Measurements from ENCODE around the gene PDYN. TPM values are rescaled to one million over a fixed set of nuclear protein-coding genes. Genes with fewer than 3 reads are reported as not detected.

The PDYN gene
- total RNA-seq, 4 donors from 2014 or later: not detected

- Histone ChIP-seq H3K4me1 (peaks cover 0 to 3% (median 0%) of the 10 kb centered on the region in 3 donors), H3K27ac (no peak overlapping the region), H3K36me3 (no peaks in the 10 kb centered on the region), H3K9me3 (no peaks in the 10 kb centered on the region), H3K27me3 (peaks cover 31% of the 10 kb centered on the region), H3K4me3 (no peak overlapping the region)
- WGBS, 2 donors (ENCODE audit: low coverage in 1 of 2): 86 to 88% methylated on average over 3 to 4 of the region's 5 CpGs
- no peak for ATAC-seq
- no peak for TF ChIP-seq POLR2AphosphoS5 (IDR thresholded peaks at IDR 0.05)
- TF ChIP-seq POLR2A (IDR thresholded peaks at IDR 0.05): no peak
Measured at GRCh38 chr20:1953621-1954020, 40.2 kb downstream of the PDYN start.

- WGBS, 2 donors (ENCODE audit: low coverage in 1 of 2): 61 to 68% methylated on average over 3 to 5 of the region's 6 CpGs
- no peak for ATAC-seq
- Histone ChIP-seq H3K36me3 (no peaks in the 10 kb centered on the region), H3K4me1 (peaks cover 0 to 3% (median 0%) of the 10 kb centered on the region in 3 donors), H3K4me3 (no peak overlapping the region), H3K27me3 (peaks cover 24% of the 10 kb centered on the region), H3K27ac (no peak overlapping the region), H3K9me3 (no peaks in the 10 kb centered on the region)
- no peak for TF ChIP-seq CTCF (IDR thresholded peaks at IDR 0.05)
- TF ChIP-seq POLR2A (IDR thresholded peaks at IDR 0.05): no peak
- no peak for TF ChIP-seq POLR2AphosphoS5 (IDR thresholded peaks at IDR 0.05)
- no peak for TF ChIP-seq EP300 (IDR thresholded peaks at IDR 0.05)
Measured at GRCh38 chr20:1952737-1953530, 40.9 kb downstream of the PDYN start.

- H3K9me3 ChIP-seq: no peaks in the 10 kb centered on the region
- ATAC-seq: no peak
- H3K27me3 ChIP-seq: peaks cover 20% of the 10 kb centered on the region
- WGBS, 2 donors (ENCODE audit: low coverage in 1 of 2): 75% methylated on average over 8 of the region's 11 CpGs; no CpG with 5 or more reads in 1 of the 2 donors
- H3K27ac ChIP-seq: no peak overlapping the region
- H3K4me3 ChIP-seq: no peak overlapping the region
- peaks cover 0 to 13% (median 0%) of the 10 kb centered on the region in 3 donors for H3K4me1 ChIP-seq
- no peaks in the 10 kb centered on the region for H3K36me3 ChIP-seq
- TF ChIP-seq POLR2A (IDR thresholded peaks at IDR 0.05): no peak
- no peak for TF ChIP-seq EP300 (IDR thresholded peaks at IDR 0.05)
- no peak for TF ChIP-seq POLR2AphosphoS5 (IDR thresholded peaks at IDR 0.05)
- no peak for TF ChIP-seq CTCF (IDR thresholded peaks at IDR 0.05)
Measured at GRCh38 chr20:1951436-1952115, 42.3 kb downstream of the PDYN start.

GRCh38 chr20:1950836-1951235 lies 43.0 kb downstream of the PDYN start:
- no peak for ATAC-seq
- Histone ChIP-seq H3K27ac (no peak overlapping the region), H3K36me3 (no peaks in the 10 kb centered on the region), H3K4me3 (no peak overlapping the region), H3K9me3 (no peaks in the 10 kb centered on the region), H3K27me3 (peaks cover 18% of the 10 kb centered on the region), H3K4me1 (peaks cover 0 to 16% (median 0%) of the 10 kb centered on the region in 3 donors)
- no peak for TF ChIP-seq POLR2AphosphoS5 (IDR thresholded peaks at IDR 0.05)
- no peak for TF ChIP-seq EP300 (IDR thresholded peaks at IDR 0.05)
- TF ChIP-seq CTCF (IDR thresholded peaks at IDR 0.05): no peak
- no peak for TF ChIP-seq POLR2A (IDR thresholded peaks at IDR 0.05)
- 42 to 100% methylated on average over 2 to 3 of the region's 7 CpGs for WGBS, 2 donors (ENCODE audit: low coverage in 1 of 2)

GRCh38 chr20:1949347-1950100 lies 44.3 kb downstream of the PDYN start:
- WGBS, 2 donors (ENCODE audit: low coverage in 1 of 2): 80% methylated on average over 1 of the region's 2 CpGs; no CpG with 5 or more reads in 1 of the 2 donors
- Histone ChIP-seq H3K27me3 (peaks cover 20% of the 10 kb centered on the region), H3K4me1 (peaks cover 0 to 27% (median 1%) of the 10 kb centered on the region in 3 donors), H3K27ac (peak overlapping the region in 2 of 4 donors; percentile 1 to 14), H3K36me3 (no peaks in the 10 kb centered on the region), H3K9me3 (no peaks in the 10 kb centered on the region), H3K4me3 (no peak overlapping the region)
- no peak for ATAC-seq
- TF ChIP-seq CTCF (IDR thresholded peaks at IDR 0.05) (no peak), EP300 (IDR thresholded peaks at IDR 0.05) (no peak), POLR2A (IDR thresholded peaks at IDR 0.05) (no peak), POLR2AphosphoS5 (IDR thresholded peaks at IDR 0.05) (no peak)

Data from gastroesophageal sphincter (tissue), 4 donors.